ENCODE data around the gene LSG1.

Gene LSG1

GRCh38 chr3:194623449-194624290, 48.3 kb downstream of the LSG1 start:
- TF ChIP-seq ZNF274 (IDR thresholded peaks at IDR 0.05; ENCODE audit: low read depth, low read length): no peak
- no peak overlapping the region for H3K4me3 ChIP-seq (ENCODE audit: low read length)

- TF ChIP-seq ZNF274 (IDR thresholded peaks at IDR 0.05; ENCODE audit: low read depth, low read length): no peak
- H3K4me3 ChIP-seq (ENCODE audit: low read length): no peak overlapping the region
These were observed 49.2 kb downstream of the LSG1 start for GRCh38 chr3:194622621-194623340.

GRCh38 chr3:194621947-194622346, 50.0 kb downstream of the LSG1 start:
- TF ChIP-seq ZNF274 (IDR thresholded peaks at IDR 0.05; ENCODE audit: low read depth, low read length): no peak
- no peak overlapping the region for H3K4me3 ChIP-seq (ENCODE audit: low read length)

- no peak for TF ChIP-seq ZNF274 (IDR thresholded peaks at IDR 0.05; ENCODE audit: low read depth, low read length)
- H3K4me3 ChIP-seq (ENCODE audit: low read length): no peak overlapping the region
These were observed 51.8 kb downstream of the LSG1 start for GRCh38 chr3:194620196-194620595.

GRCh38 chr3:194619741-194620140, 52.2 kb downstream of the LSG1 start:
- no peak for TF ChIP-seq ZNF274 (IDR thresholded peaks at IDR 0.05; ENCODE audit: low read depth, low read length)

GRCh38 chr3:194618858-194619608, 53.0 kb downstream of the LSG1 start:
- no peak overlapping the region for H3K4me3 ChIP-seq (ENCODE audit: low read length)
- no peak for TF ChIP-seq ZNF274 (IDR thresholded peaks at IDR 0.05; ENCODE audit: low read depth, low read length)

More at GRCh38 chr3:194619741-194620140, 52.2 kb downstream of the LSG1 start:
- no peak overlapping the region for H3K4me3 ChIP-seq (ENCODE audit: low read length)

GRCh38 chr3:194617827-194618226, 54.2 kb downstream of the LSG1 start:
- no peak for TF ChIP-seq ZNF274 (IDR thresholded peaks at IDR 0.05; ENCODE audit: low read depth, low read length)
- H3K4me3 ChIP-seq (ENCODE audit: low read length): no peak overlapping the region

GRCh38 chr3:194617143-194617671, 54.8 kb downstream of the LSG1 start:
- TF ChIP-seq ZNF274 (IDR thresholded peaks at IDR 0.05; ENCODE audit: low read depth, low read length): no peak
- no peak overlapping the region for H3K4me3 ChIP-seq (ENCODE audit: low read length)

GRCh38 chr3:194615226-194615625, 56.8 kb downstream of the LSG1 start:
- no peak for TF ChIP-seq ZNF274 (IDR thresholded peaks at IDR 0.05; ENCODE audit: low read depth, low read length)
- H3K4me3 ChIP-seq (ENCODE audit: low read length): no peak overlapping the region

GRCh38 chr3:194612221-194612620, 59.8 kb downstream of the LSG1 start:
- TF ChIP-seq ZNF274 (IDR thresholded peaks at IDR 0.05; ENCODE audit: low read depth, low read length): no peak
- H3K4me3 ChIP-seq (ENCODE audit: low read length): no peak overlapping the region

GRCh38 chr3:194610689-194611088, 61.3 kb downstream of the LSG1 start:
- H3K4me3 ChIP-seq (ENCODE audit: low read length): no peak overlapping the region
- TF ChIP-seq ZNF274 (IDR thresholded peaks at IDR 0.05; ENCODE audit: low read depth, low read length): no peak

GRCh38 chr3:194609601-194610000, 62.4 kb downstream of the LSG1 start:
- TF ChIP-seq ZNF274 (IDR thresholded peaks at IDR 0.05; ENCODE audit: low read depth, low read length): no peak
- H3K4me3 ChIP-seq (ENCODE audit: low read length): no peak overlapping the region

GRCh38 chr3:194608981-194609380, 63.0 kb downstream of the LSG1 start:
- TF ChIP-seq ZNF274 (IDR thresholded peaks at IDR 0.05; ENCODE audit: low read depth, low read length): no peak
- H3K4me3 ChIP-seq (ENCODE audit: low read length): no peak overlapping the region
